ENCODE data around the gene HIRIP3. TPM values are rescaled to one million over a fixed set of nuclear protein-coding genes. Genes with fewer than 3 reads are reported as not detected.

HIRIP3 gene
- total and polyA plus RNA-seq, 2 experiments from 2014 or later, result 3.2 to 11.9 TPM

GRCh38 chr16:30025574-30025973 lies 30.2 kb upstream of the HIRIP3 start:
- Histone ChIP-seq H3K9me2 (ENCODE audit: insufficient read depth) (no peaks in the 10 kb centered on the region), H3K79me2 (ENCODE audit: insufficient read depth) (no peaks in the 10 kb centered on the region), H3K4me2 (ENCODE audit: unreplicated experiment) (no peak overlapping the region), H3K9ac (no peak overlapping the region), H3F3A (ENCODE audit: insufficient read depth) (no peaks in the 10 kb centered on the region), H3K27ac (no peak overlapping the region), H3K9me3 (ENCODE audit: low read depth) (no peaks in the 10 kb centered on the region), H2AFZ (no peak overlapping the region), H3K36me3 (ENCODE audit: low read depth) (no peaks in the 10 kb centered on the region), H3K4me1 (ENCODE audit: insufficient read depth) (no peaks in the 10 kb centered on the region), H4K20me1 (ENCODE audit: insufficient read depth) (no peaks in the 10 kb centered on the region), H3K4me3 (no peak overlapping the region), H3K27me3 (replicated peaks; ENCODE audit: insufficient read depth) (peaks cover 32% of the 10 kb centered on the region)
- WGBS, 2 experiments (ENCODE audit: low coverage in 1 of 2, low lambda C conversion rate in 2 of 2, missing lambda C conversion rate in 2 of 2), result 33 to 45% methylated on average over 7 of the region's 7 CpGs
- DNase-seq, result no peak
- TF ChIP-seq EZH2 (IDR thresholded peaks at IDR 0.05; ENCODE audit: insufficient read depth, poor library complexity, severe bottlenecking) (no peak), EZH2phosphoT487 (IDR thresholded peaks at IDR 0.05; ENCODE audit: insufficient read depth, low read depth) (no peak)
- in situ Hi-C loops (cut with MboI), result loop anchor here (10.0 kb wide), 2 partner anchors 51 to 321 kb away; partner anchors contain the start of gene TAOK2

- H3K4me2 ChIP-seq (ENCODE audit: unreplicated experiment), result no peak overlapping the region
- H3F3A ChIP-seq (ENCODE audit: insufficient read depth), result no peaks in the 10 kb centered on the region
- no peaks in the 10 kb centered on the region for H3K36me3 ChIP-seq (ENCODE audit: low read depth)
- in situ Hi-C loops (cut with MboI), result loop anchor here (10.0 kb wide), 2 partner anchors 50 to 320 kb away; partner anchors contain the start of gene TAOK2
- no peak for DNase-seq
- no peak overlapping the region for H3K9ac ChIP-seq
- no peak overlapping the region for H3K27ac ChIP-seq
- peaks cover 29% of the 10 kb centered on the region for H3K27me3 ChIP-seq (replicated peaks; ENCODE audit: insufficient read depth)
- H3K79me2 ChIP-seq (ENCODE audit: insufficient read depth), result no peaks in the 10 kb centered on the region
- no peaks in the 10 kb centered on the region for H4K20me1 ChIP-seq (ENCODE audit: insufficient read depth)
- TF ChIP-seq EZH2phosphoT487 (IDR thresholded peaks at IDR 0.05; ENCODE audit: insufficient read depth, low read depth), result no peak
- TF ChIP-seq EZH2 (IDR thresholded peaks at IDR 0.05; ENCODE audit: insufficient read depth, poor library complexity, severe bottlenecking), result no peak
- no peak overlapping the region for H2AFZ ChIP-seq
- WGBS, 2 experiments (ENCODE audit: low coverage in 1 of 2, low lambda C conversion rate in 2 of 2, missing lambda C conversion rate in 2 of 2), result 52% methylated on average over 13 to 19 of the region's 20 CpGs
- no peaks in the 10 kb centered on the region for H3K4me1 ChIP-seq (ENCODE audit: insufficient read depth)
- H3K4me3 ChIP-seq, result no peak overlapping the region
- no peaks in the 10 kb centered on the region for H3K9me3 ChIP-seq (ENCODE audit: low read depth)
- no peaks in the 10 kb centered on the region for H3K9me2 ChIP-seq (ENCODE audit: insufficient read depth)
Measured at GRCh38 chr16:30025156-30025555, 29.7 kb upstream of the HIRIP3 start.

- Histone ChIP-seq H3K4me1 (ENCODE audit: insufficient read depth) (no peaks in the 10 kb centered on the region), H3K4me3 (no peak overlapping the region), H3K9me3 (ENCODE audit: low read depth) (no peaks in the 10 kb centered on the region), H3K9ac (no peak overlapping the region), H4K20me1 (ENCODE audit: insufficient read depth) (no peaks in the 10 kb centered on the region), H3K36me3 (ENCODE audit: low read depth) (no peaks in the 10 kb centered on the region), H3F3A (ENCODE audit: insufficient read depth) (no peaks in the 10 kb centered on the region), H3K9me2 (ENCODE audit: insufficient read depth) (no peaks in the 10 kb centered on the region), H3K4me2 (ENCODE audit: unreplicated experiment) (no peak overlapping the region), H3K79me2 (ENCODE audit: insufficient read depth) (no peaks in the 10 kb centered on the region), H3K27me3 (replicated peaks; ENCODE audit: insufficient read depth) (peaks cover 22% of the 10 kb centered on the region), H3K27ac (no peak overlapping the region), H2AFZ (no peak overlapping the region)
- no peak for DNase-seq
- 70 to 72% methylated on average over 10 to 16 of the region's 16 CpGs for WGBS, 2 experiments (ENCODE audit: low coverage in 1 of 2, low lambda C conversion rate in 2 of 2, missing lambda C conversion rate in 2 of 2)
- in situ Hi-C loops (cut with MboI), result loop anchor here (10.0 kb wide), 2 partner anchors 50 to 320 kb away; partner anchors contain the start of gene TAOK2
- TF ChIP-seq EZH2phosphoT487 (IDR thresholded peaks at IDR 0.05; ENCODE audit: insufficient read depth, low read depth), result no peak
- no peak for TF ChIP-seq EZH2 (IDR thresholded peaks at IDR 0.05; ENCODE audit: insufficient read depth, poor library complexity, severe bottlenecking)
Measured at GRCh38 chr16:30024451-30024850, 29.0 kb upstream of the HIRIP3 start.

GRCh38 chr16:30023586-30023985 lies 28.2 kb upstream of the HIRIP3 start:
- Histone ChIP-seq H3F3A (ENCODE audit: insufficient read depth) (no peaks in the 10 kb centered on the region), H3K36me3 (ENCODE audit: low read depth) (no peaks in the 10 kb centered on the region), H4K20me1 (ENCODE audit: insufficient read depth) (no peaks in the 10 kb centered on the region), H3K9me3 (ENCODE audit: low read depth) (no peaks in the 10 kb centered on the region), H3K4me2 (ENCODE audit: unreplicated experiment) (no peak overlapping the region), H2AFZ (no peak overlapping the region), H3K27me3 (replicated peaks; ENCODE audit: insufficient read depth) (peaks cover 14% of the 10 kb centered on the region), H3K79me2 (ENCODE audit: insufficient read depth) (no peaks in the 10 kb centered on the region), H3K4me3 (no peak overlapping the region), H3K27ac (no peak overlapping the region), H3K9ac (no peak overlapping the region), H3K9me2 (ENCODE audit: insufficient read depth) (no peaks in the 10 kb centered on the region), H3K4me1 (ENCODE audit: insufficient read depth) (no peaks in the 10 kb centered on the region)
- DNase-seq, result no peak
- 62 to 64% methylated on average over 11 of the region's 11 CpGs for WGBS, 2 experiments (ENCODE audit: low coverage in 1 of 2, low lambda C conversion rate in 2 of 2, missing lambda C conversion rate in 2 of 2)
- TF ChIP-seq EZH2phosphoT487 (IDR thresholded peaks at IDR 0.05; ENCODE audit: insufficient read depth, low read depth) (no peak), EZH2 (IDR thresholded peaks at IDR 0.05; ENCODE audit: insufficient read depth, poor library complexity, severe bottlenecking) (no peak)
- in situ Hi-C loops (cut with MboI), result loop anchor here (10.0 kb wide), 2 partner anchors 49 to 319 kb away; partner anchors contain the start of gene TAOK2

Measured in GM23248 (cell line).